HepG2 (cell line): ENCODE measurements around the gene MYL3.

Experiments
- FOXM1 ChIP-seq: sonication (generic); formaldehyde crosslinking; IDR thresholded peaks from 2 replicates; pipeline ENCODE4 v1.5.0; 2020; ENCODE audit warnings: missing genetic modification reagents
- ZNF547 ChIP-seq: sonication (generic); formaldehyde crosslinking; IDR thresholded peaks from 2 replicates; pipeline ENCODE4 v1.5.1; 2020; ENCODE audit warnings: mild to moderate bottlenecking, missing genetic modification reagents

DNA sequence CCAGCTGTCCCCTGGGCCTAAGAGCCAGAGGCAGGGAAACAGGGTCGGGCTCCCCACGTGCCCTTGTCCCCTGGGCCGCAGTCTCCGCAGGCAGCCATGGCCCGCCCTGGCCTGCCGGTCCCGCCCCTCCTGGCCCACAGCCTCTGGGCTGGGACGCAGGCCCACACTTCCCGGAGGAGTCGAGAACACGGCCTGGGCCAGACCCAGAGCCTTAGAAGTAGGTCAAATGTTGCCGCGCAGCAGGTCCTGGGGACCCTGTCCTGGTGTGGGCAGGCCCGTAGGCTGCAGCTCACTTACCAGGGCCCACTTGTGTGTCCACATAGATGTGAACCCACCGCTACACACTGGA is 4.3 kb upstream of the MYL3 start:
- TF ChIP-seq FOXM1 (no peak), ZNF547 (CRISPR knock-in tag) (no peak)
